CD4-positive, alpha-beta memory T cell (primary cell): ENCODE measurements around the gene MTERF4. TPM values are rescaled to one million over a fixed set of nuclear protein-coding genes. Genes with fewer than 3 reads are reported as not detected.
A peak's percentile ranks its signal among the peaks of the same experiment; 100 is the strongest.

ENCODE experiments used
- CTCF ChIA-PET: fragments of 350-600 bp; sonication (Branson Sonifier 250); formaldehyde crosslinking; loops from one replicate; lab custom pipeline; 2021; ENCODE audit warnings: inconsistent platforms; ENCODE audit not compliant: partially characterized antibody; lab: Charles Lee
- POLR2A ChIA-PET: fragments of 350-600 bp; sonication (Branson Sonifier 250); formaldehyde crosslinking; loops from one replicate; lab custom pipeline; 2021; ENCODE audit not compliant: partially characterized antibody; lab: Charles Lee
- DNase-seq, 5 donors: peaks; one replicate each; pipeline versions ENCODE4 v3.0.0 to v3.0.0-alpha.2; 2020 to 2022; ENCODE audit warnings: mixed read lengths in 1 of 5
- H3K27ac ChIP-seq: one replicate; pipeline ENCODE4 v1.7.0; 2013; ENCODE audit warnings: low read depth, low read length
- H3K27me3 ChIP-seq: 2 replicates; pipeline ENCODE4 v1.7.0; 2013; ENCODE audit warnings: mild to moderate bottlenecking, low read length, moderate library complexity; ENCODE audit not compliant: insufficient read depth
- H3K36me3 ChIP-seq: 2 replicates; pipeline ENCODE4 v1.7.0; 2013; ENCODE audit warnings: mild to moderate bottlenecking, low read length, moderate library complexity; ENCODE audit not compliant: insufficient read depth
- H3K4me1 ChIP-seq: 2 replicates; pipeline ENCODE4 v1.7.0; 2013; ENCODE audit warnings: mild to moderate bottlenecking, low read length, moderate library complexity; ENCODE audit not compliant: insufficient read depth
- H3K4me3 ChIP-seq, 2 donors: one replicate each; pipeline ENCODE4 v1.7.0; 2013; ENCODE audit warnings: low read length in 2 of 2, mild to moderate bottlenecking in 1 of 2
- H3K9me3 ChIP-seq, 2 donors: one replicate each; pipeline ENCODE4 v1.7.0; 2013; ENCODE audit warnings: low read length in 2 of 2, control low read depth in 1 of 2; ENCODE audit not compliant: control insufficient read depth in 1 of 2
- H3K27ac Mint-ChIP-seq, 7 donors: one replicate each; pipeline ENCODE4 v1.8.0; 2020 to 2021; ENCODE audit warnings: mixed read lengths in 7 of 7, mild to moderate bottlenecking in 6 of 7, inconsistent platforms in 3 of 7, moderate library complexity in 3 of 7
- H3K27me3 Mint-ChIP-seq, 2 donors: one replicate each; pipeline ENCODE4 v1.8.0; 2020 to 2021; ENCODE audit warnings: mixed read lengths in 2 of 2
- H3K36me3 Mint-ChIP-seq, 2 donors: one replicate each; pipeline ENCODE4 v1.8.0; 2020 to 2021; ENCODE audit warnings: mixed read lengths in 2 of 2, inconsistent platforms in 1 of 2, mild to moderate bottlenecking in 1 of 2
- H3K4me1 Mint-ChIP-seq, 4 donors: one replicate each; pipeline ENCODE4 v1.8.0; 2020 to 2021; ENCODE audit warnings: mixed read lengths in 4 of 4, mild to moderate bottlenecking in 1 of 4
- H3K4me3 Mint-ChIP-seq, 8 donors: one replicate each; pipeline ENCODE4 v1.8.0; 2020 to 2021; ENCODE audit warnings: mixed read lengths in 8 of 8, mild to moderate bottlenecking in 7 of 8, moderate library complexity in 6 of 8, inconsistent platforms in 3 of 8
- H3K9me3 Mint-ChIP-seq, 8 donors: one replicate each; pipeline ENCODE4 v1.8.0; 2020 to 2021; ENCODE audit warnings: mixed read lengths in 8 of 8, mild to moderate bottlenecking in 5 of 8, inconsistent platforms in 3 of 8, moderate library complexity in 1 of 8
- intact Hi-C: fragments of 100-400 bp; cut with micrococcal nuclease; formaldehyde crosslinking; loops from one replicate; pipeline ENCODE4 v1.15.1; 2023
- polyA plus RNA-seq, 2 donors: library from polyadenylated mRNA; unstranded; fragments of 300-500 nt; fragmentation: Illumina TruSeq; gene quantifications; one replicate each; pipeline ENCODE4 v1.2.3, GENCODE V29; 2021
- total RNA-seq, 2 experiments: library from RNA; stranded (reverse); gene quantifications; one replicate each; pipeline ENCODE4 v1.2.3, GENCODE V29; 2021

MTERF4 gene
- total and polyA plus RNA-seq, 4 experiments from 2014 or later: 44.6 to 227 (median 130) TPM

GRCh38 chr2:241080405-241081189 is 21.5 kb downstream of the MTERF4 start:
- Mint-ChIP-seq H3K36me3 (peaks cover 16 to 18% of the 10 kb centered on the region in 2 donors), H3K4me3 (no peak overlapping the region), H3K9me3 (peaks cover 0 to 4% (median 0%) of the 10 kb centered on the region in 8 donors), H3K4me1 (peaks cover 21 to 33% (median 23%) of the 10 kb centered on the region in 4 donors), H3K27ac (peak overlapping the region in 6 of 7 donors; percentile 42 to 89 (median 73)), H3K27me3 (no peaks in the 10 kb centered on the region)
- ChIA-PET CTCF (interaction anchor here (1.7 to 4.5 kb wide), 2 partner anchors 67 to 70 kb away, joined by 3 to 76 read pairs; partner anchors contain the start of genes PASK and PPP1R7), POLR2A (interaction anchor here (0.6 to 1.8 kb wide), 6 partner anchors 22 to 234 kb away, joined by 3 to 6 read pairs (median 3); partner anchors contain the start of genes MTERF4 and PASK)
- H3K27me3 ChIP-seq: no peaks in the 10 kb centered on the region
- H3K4me1 ChIP-seq: no peaks in the 10 kb centered on the region
- DNase-seq: no peak
- no peak overlapping the region for H3K4me3 ChIP-seq
- intact Hi-C loops: no loop called here
- H3K27ac ChIP-seq: no peak overlapping the region
- H3K36me3 ChIP-seq: no peaks in the 10 kb centered on the region
- H3K9me3 ChIP-seq: no peaks in the 10 kb centered on the region

GRCh38 chr2:241074901-241075540 is 27.1 kb downstream of the MTERF4 start:
- no peak for DNase-seq
- POLR2A ChIA-PET: no interaction called here

GRCh38 chr2:241074065-241074818 is 27.8 kb downstream of the MTERF4 start:
- Mint-ChIP-seq H3K36me3 (peaks cover 9 to 25% of the 10 kb centered on the region in 2 donors), H3K4me1 (peaks cover 9 to 13% (median 12%) of the 10 kb centered on the region in 4 donors), H3K4me3 (no peak overlapping the region), H3K27me3 (no peaks in the 10 kb centered on the region), H3K9me3 (no peaks in the 10 kb centered on the region), H3K27ac (peak overlapping the region in 1 of 7 donors; percentile 80)
- no peak for DNase-seq
- CTCF ChIA-PET: no interaction called here
- no peak overlapping the region for H3K4me3 ChIP-seq
- POLR2A ChIA-PET: interaction anchor here (0.6 to 2.3 kb wide), 5 partner anchors 10 to 77 kb away, joined by 3 to 15 read pairs (median 4); partner anchors contain the start of genes MTERF4 and PPP1R7
- H3K9me3 ChIP-seq: no peaks in the 10 kb centered on the region
- peaks cover 16% of the 10 kb centered on the region for H3K36me3 ChIP-seq
- no peaks in the 10 kb centered on the region for H3K4me1 ChIP-seq
- no peaks in the 10 kb centered on the region for H3K27me3 ChIP-seq
- H3K27ac ChIP-seq: no peak overlapping the region
- intact Hi-C loops: no loop called here

More at GRCh38 chr2:241074901-241075540, 27.1 kb downstream of the MTERF4 start:
- Mint-ChIP-seq H3K9me3 (no peaks in the 10 kb centered on the region), H3K4me3 (no peak overlapping the region), H3K27me3 (no peaks in the 10 kb centered on the region), H3K27ac (peak overlapping the region in 1 of 7 donors; percentile 53), H3K36me3 (peaks cover 9 to 25% of the 10 kb centered on the region in 2 donors), H3K4me1 (peaks cover 9 to 13% (median 12%) of the 10 kb centered on the region in 4 donors)
- Histone ChIP-seq H3K27ac (no peak overlapping the region), H3K4me3 (no peak overlapping the region), H3K27me3 (no peaks in the 10 kb centered on the region), H3K36me3 (peaks cover 16% of the 10 kb centered on the region), H3K9me3 (no peaks in the 10 kb centered on the region), H3K4me1 (no peaks in the 10 kb centered on the region)
- intact Hi-C loops: no loop called here
- CTCF ChIA-PET: no interaction called here

- peaks cover 0 to 2% (median 0%) of the 10 kb centered on the region in 8 donors for H3K9me3 Mint-ChIP-seq
- no peaks in the 10 kb centered on the region for H3K27me3 Mint-ChIP-seq
- H3K4me1 ChIP-seq: no peaks in the 10 kb centered on the region
- H3K27me3 ChIP-seq: no peaks in the 10 kb centered on the region
- ChIA-PET POLR2A (interaction anchor here (0.6 to 2.3 kb wide), 7 partner anchors 10 to 78 kb away, joined by 3 to 15 read pairs (median 4); partner anchors contain the start of genes MTERF4 and PPP1R7), CTCF (interaction anchor here (1.9 kb wide), 1 partner anchor 78 kb away, joined by 6 read pairs; the partner anchor contains the start of gene PPP1R7)
- H3K27ac Mint-ChIP-seq: peak overlapping the region in 1 of 7 donors; percentile 80
- DNase-seq: no peak
- intact Hi-C loops: no loop called here
- H3K36me3 ChIP-seq: peaks cover 16% of the 10 kb centered on the region
- peaks cover 7 to 11% (median 10%) of the 10 kb centered on the region in 4 donors for H3K4me1 Mint-ChIP-seq
- peaks cover 9 to 25% of the 10 kb centered on the region in 2 donors for H3K36me3 Mint-ChIP-seq
- H3K9me3 ChIP-seq: no peaks in the 10 kb centered on the region
- no peak overlapping the region for H3K4me3 ChIP-seq
- H3K27ac ChIP-seq: no peak overlapping the region
- H3K4me3 Mint-ChIP-seq: no peak overlapping the region
These were observed 28.7 kb downstream of the MTERF4 start for GRCh38 chr2:241073166-241074064.

GRCh38 chr2:241072553-241073165 is 29.4 kb downstream of the MTERF4 start:
- H3K36me3 Mint-ChIP-seq: peaks cover 9 to 23% of the 10 kb centered on the region in 2 donors
- Histone ChIP-seq H3K27ac (no peak overlapping the region), H3K36me3 (peaks cover 16% of the 10 kb centered on the region), H3K4me3 (no peak overlapping the region), H3K9me3 (no peaks in the 10 kb centered on the region), H3K27me3 (no peaks in the 10 kb centered on the region), H3K4me1 (no peaks in the 10 kb centered on the region)
- intact Hi-C loops: no loop called here
- peaks cover 4 to 6% (median 4%) of the 10 kb centered on the region in 4 donors for H3K4me1 Mint-ChIP-seq
- peaks cover 0 to 2% (median 0%) of the 10 kb centered on the region in 8 donors for H3K9me3 Mint-ChIP-seq
- POLR2A ChIA-PET: interaction anchor here (0.6 to 2.3 kb wide), 6 partner anchors 9 to 78 kb away, joined by 3 to 15 read pairs (median 4); partner anchors contain the start of genes MTERF4 and PPP1R7
- H3K27me3 Mint-ChIP-seq: no peaks in the 10 kb centered on the region
- CTCF ChIA-PET: interaction anchor here (1.9 kb wide), 1 partner anchor 78 kb away, joined by 6 read pairs; the partner anchor contains the start of gene PPP1R7
- H3K4me3 Mint-ChIP-seq: no peak overlapping the region
- DNase-seq: no peak
- H3K27ac Mint-ChIP-seq: peak overlapping the region in 3 of 7 donors; percentile 59 to 70 (median 66)
